ENCODE results near the gene SLC39A10.
"Not testable (repeated sequence)": the region's sequence is repeated elsewhere in the genome, so short reads cannot be mapped to it uniquely, and the experiment has no call there.

The SLC39A10 gene

GRCh38 chr2:195674491-195675221 lies 17.6 kb downstream of the SLC39A10 start:
- FAIRE-seq = no peak

- no peak for FAIRE-seq
Observed at GRCh38 chr2:195675783-195676427, 18.9 kb downstream of the SLC39A10 start.

- FAIRE-seq = no peak
Observed at GRCh38 chr2:195677290-195677689, 20.3 kb downstream of the SLC39A10 start.

GRCh38 chr2:195677884-195678283 lies 20.9 kb downstream of the SLC39A10 start:
- no peak for FAIRE-seq

- FAIRE-seq = peak; percentile 28
Observed at GRCh38 chr2:195682077-195682476, 25.1 kb downstream of the SLC39A10 start.

- no peak for FAIRE-seq
Observed at GRCh38 chr2:195683174-195683573, 26.1 kb downstream of the SLC39A10 start.

- FAIRE-seq = no peak
Observed at GRCh38 chr2:195686564-195686963, 29.5 kb downstream of the SLC39A10 start.

- FAIRE-seq = no peak
Observed at GRCh38 chr2:195687320-195688086, 30.5 kb downstream of the SLC39A10 start.

GRCh38 chr2:195692531-195692930 lies 35.5 kb downstream of the SLC39A10 start:
- FAIRE-seq = not testable (repeated sequence)

GRCh38 chr2:195694553-195694952 lies 37.5 kb downstream of the SLC39A10 start:
- FAIRE-seq = no peak

- no peak for FAIRE-seq
Observed at GRCh38 chr2:195695002-195695631, 38.1 kb downstream of the SLC39A10 start.

GRCh38 chr2:195696012-195696411 lies 39.0 kb downstream of the SLC39A10 start:
- FAIRE-seq = no peak

- FAIRE-seq = no peak
Observed at GRCh38 chr2:195697681-195698220, 40.7 kb downstream of the SLC39A10 start.

GRCh38 chr2:195700480-195700879 lies 43.5 kb downstream of the SLC39A10 start:
- no peak for FAIRE-seq

GRCh38 chr2:195706161-195706900 lies 49.3 kb downstream of the SLC39A10 start:
- no peak for FAIRE-seq

GRCh38 chr2:195709901-195710806 lies 53.1 kb downstream of the SLC39A10 start:
- no peak for FAIRE-seq

- FAIRE-seq = no peak
Observed at GRCh38 chr2:195711478-195711877, 54.5 kb downstream of the SLC39A10 start.

- FAIRE-seq = peak; percentile 3
Observed at GRCh38 chr2:195716466-195716865, 59.4 kb downstream of the SLC39A10 start.

- FAIRE-seq = no peak
Observed at GRCh38 chr2:195721042-195721441, 64.0 kb downstream of the SLC39A10 start.

- no peak for FAIRE-seq
Observed at GRCh38 chr2:195722075-195722474, 65.0 kb downstream of the SLC39A10 start.

- no peak for FAIRE-seq
Observed at GRCh38 chr2:195727106-195727505, 70.1 kb downstream of the SLC39A10 start.
